OCI-LY1 (cell line): ENCODE data around the gene PNMA8C.

Source experiments
- EZH2 ChIP-seq: fragments of 200-600 bp; sonication (generic), shearing (Covaris generic); IDR thresholded peaks from 2 replicates; pipeline ENCODE4 v1.8.0; 2017; ENCODE audit warnings: borderline replicate concordance, mixed run types, mild to moderate bottlenecking, antibody characterized with exemption, low read length, moderate library complexity, mixed read lengths
- TF ChIP-seq, protein P1 (sequence below): fragments of 200-600 bp; sonication (generic), shearing (Covaris generic); IDR thresholded peaks from 2 replicates; pipeline ENCODE4 v1.5.1; 2017; ENCODE audit warnings: mild to moderate bottlenecking, antibody characterized with exemption, low read length, moderate library complexity, mixed read lengths

DNA sequence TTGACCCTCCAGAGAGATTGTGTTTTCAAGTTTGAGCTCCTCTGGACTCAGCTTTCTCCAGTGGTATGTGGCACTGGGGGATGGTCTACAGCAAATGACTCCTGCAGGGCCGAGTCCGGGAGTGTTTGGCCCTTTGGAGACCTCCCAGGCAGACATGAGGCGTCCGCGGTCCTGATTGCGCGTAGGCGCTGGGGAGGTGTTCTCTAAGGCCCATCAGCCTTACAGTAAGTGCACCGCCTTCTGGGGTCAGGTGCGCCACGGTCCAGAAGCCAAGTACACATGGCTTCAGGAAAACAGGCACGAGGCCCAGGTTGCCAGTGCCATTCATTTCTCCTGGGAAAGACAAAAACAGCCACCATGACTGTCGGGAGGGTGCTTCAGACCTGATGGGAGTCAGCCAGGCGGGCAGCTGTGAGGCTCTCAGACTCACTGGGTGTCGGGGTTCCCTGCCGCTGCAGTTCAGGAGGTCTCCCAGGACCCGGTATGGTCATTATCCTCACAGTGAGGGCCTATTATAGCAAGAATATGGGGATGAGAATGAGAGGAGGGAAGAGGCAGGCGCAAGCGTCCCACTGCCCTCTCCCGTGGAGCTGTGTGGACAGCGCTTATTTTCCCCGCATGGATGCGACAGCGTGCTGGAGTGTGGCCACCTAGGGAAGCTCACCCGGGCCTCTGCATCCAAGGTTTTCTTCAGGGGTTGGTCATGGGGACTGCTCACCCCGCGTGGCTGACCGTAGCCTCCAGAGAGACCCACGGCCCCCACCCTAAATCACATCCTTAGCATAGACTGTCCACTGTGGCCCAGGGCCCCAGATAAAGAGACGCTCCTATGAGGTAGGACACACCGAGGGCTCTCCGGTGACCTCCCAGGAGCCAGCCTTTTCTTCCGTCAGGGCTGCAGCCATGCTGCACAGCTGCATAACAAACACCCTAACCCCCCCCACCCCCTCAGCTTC lies 37.2 kb downstream of the PNMA8C start:
- TF ChIP-seq, protein P1, sequence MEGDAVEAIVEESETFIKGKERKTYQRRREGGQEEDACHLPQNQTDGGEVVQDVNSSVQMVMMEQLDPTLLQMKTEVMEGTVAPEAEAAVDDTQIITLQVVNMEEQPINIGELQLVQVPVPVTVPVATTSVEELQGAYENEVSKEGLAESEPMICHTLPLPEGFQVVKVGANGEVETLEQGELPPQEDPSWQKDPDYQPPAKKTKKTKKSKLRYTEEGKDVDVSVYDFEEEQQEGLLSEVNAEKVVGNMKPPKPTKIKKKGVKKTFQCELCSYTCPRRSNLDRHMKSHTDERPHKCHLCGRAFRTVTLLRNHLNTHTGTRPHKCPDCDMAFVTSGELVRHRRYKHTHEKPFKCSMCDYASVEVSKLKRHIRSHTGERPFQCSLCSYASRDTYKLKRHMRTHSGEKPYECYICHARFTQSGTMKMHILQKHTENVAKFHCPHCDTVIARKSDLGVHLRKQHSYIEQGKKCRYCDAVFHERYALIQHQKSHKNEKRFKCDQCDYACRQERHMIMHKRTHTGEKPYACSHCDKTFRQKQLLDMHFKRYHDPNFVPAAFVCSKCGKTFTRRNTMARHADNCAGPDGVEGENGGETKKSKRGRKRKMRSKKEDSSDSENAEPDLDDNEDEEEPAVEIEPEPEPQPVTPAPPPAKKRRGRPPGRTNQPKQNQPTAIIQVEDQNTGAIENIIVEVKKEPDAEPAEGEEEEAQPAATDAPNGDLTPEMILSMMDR, result no peak
- TF ChIP-seq EZH2, result no peak
